ENCODE results near the gene DNAJB9. TPM values are rescaled to one million over a fixed set of nuclear protein-coding genes. Genes with fewer than 3 reads are reported as not detected.

Gene DNAJB9
- total and polyA plus RNA-seq, 2 of the 13 experiments (the other 11 are each of a cell fraction or from before 2014, with no cell fraction given): 8.6 to 16.4 TPM

DNA sequence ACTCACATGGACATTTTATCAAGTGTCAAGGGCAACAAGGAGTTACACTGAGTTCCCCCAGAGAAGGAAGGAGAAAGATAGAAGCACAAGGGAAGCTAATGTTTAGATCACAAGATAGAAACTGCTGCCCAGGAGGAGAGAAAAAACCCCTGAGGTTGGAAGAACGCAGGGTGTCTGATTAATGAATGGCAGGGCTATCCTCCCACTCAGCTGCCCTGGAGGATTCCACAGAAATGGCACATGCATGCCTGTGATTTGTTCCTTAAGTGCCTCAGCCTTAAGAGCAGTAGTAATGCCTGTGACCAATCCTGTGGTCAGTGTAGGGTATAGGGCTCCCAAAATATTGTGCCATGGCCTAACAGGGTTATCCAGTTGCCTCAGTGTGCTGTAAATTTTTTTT lies 20.2 kb downstream of the DNAJB9 start:
- TF ChIP-seq SAP130 (CRISPR knock-in tag; IDR thresholded peaks at IDR 0.05; ENCODE audit: low read depth): no peak
- no peak for TF ChIP-seq ZNF83 (CRISPR knock-in tag; IDR thresholded peaks at IDR 0.05; ENCODE audit: borderline replicate concordance)
- H3K9ac ChIP-seq (ENCODE audit: insufficient read depth, low read depth, low read length): no peak overlapping the region
- no TSS peak for BruUV-seq (replicated peaks)
- DNase-seq (ENCODE audit: low spot score) (no peak), ATAC-seq (no peak; the same call in 2 of the 3 replicates), FAIRE-seq (no peak)
- intact Hi-C loops (cut with micrococcal nuclease; ENCODE audit: unreplicated experiment) (no loop called here), in situ Hi-C loops (cut with HindIII; ENCODE audit: extremely low pct_ligation_motif_present, low pct_unique_long_range_greater_than_20kb) (no loop called here)
- CTCF ChIA-PET (ENCODE audit: low intra/inter-chr PET ratio, low total read pairs): no interaction called here
- no peaks in the 10 kb centered on the region for H3K36me3 ChIP-seq (replicated peaks in 1 of 2; ENCODE audit: control insufficient read depth in 1 of 2, insufficient read depth in 2 of 2, low read length in 2 of 2)
- POLR2A ChIA-PET: no interaction called here
- no peaks in the 10 kb centered on the region for H3K79me2 ChIP-seq (ENCODE audit: insufficient read depth, low read length)
- no peak overlapping the region for H2AFZ ChIP-seq (ENCODE audit: low read length)
- no peaks in the 10 kb centered on the region; a peak in 1 of 5 replicates for H3K27me3 ChIP-seq (ENCODE audit: control insufficient read depth in 1 of 2, insufficient read depth in 2 of 2, low read length in 2 of 2)
- no peak overlapping the region for H3K4me3 ChIP-seq (replicated peaks in 1 of 3; ENCODE audit: insufficient read depth in 1 of 3, low read depth in 2 of 3, low read length in 3 of 3)
- H3K4me1 ChIP-seq (ENCODE audit: insufficient read depth, low read length): peaks cover 8% of the 10 kb centered on the region; the same call in 1 of the 2 replicates
- WGBS (ENCODE audit: low lambda C conversion rate): 7% methylated on average over 1 of the region's 1 CpG
- no peak overlapping the region for H3K27ac ChIP-seq (ENCODE audit: extremely low read length, insufficient read depth, low read length)
- no peaks in the 10 kb centered on the region for H4K20me1 ChIP-seq (ENCODE audit: insufficient read depth, low read length)
- no peak overlapping the region for H3K4me2 ChIP-seq (ENCODE audit: low read depth, low read length)
- H3K9me3 ChIP-seq (ENCODE audit: low read length): no peaks in the 10 kb centered on the region

DNA sequence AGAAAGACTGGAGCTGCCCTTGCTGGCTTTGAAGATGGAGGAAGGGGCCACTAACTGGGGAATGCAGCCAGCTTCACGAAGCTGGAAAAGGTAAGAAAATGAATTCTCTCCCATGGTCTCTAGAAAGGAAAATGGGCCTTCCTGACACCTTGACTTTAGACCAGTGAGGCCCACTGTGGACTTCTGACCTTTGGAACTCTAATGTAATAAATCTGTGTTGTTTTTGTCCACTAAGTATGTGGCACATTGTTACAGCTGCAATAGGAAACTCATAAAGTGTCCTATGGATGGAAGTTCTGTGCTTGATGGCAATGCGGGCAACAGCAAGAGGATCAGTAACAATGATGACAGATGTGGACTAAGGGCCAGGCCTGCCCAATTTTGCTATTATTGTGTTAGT lies 20.9 kb downstream of the DNAJB9 start:
- no peak overlapping the region for H3K9ac ChIP-seq (ENCODE audit: insufficient read depth, low read depth, low read length)
- no peaks in the 10 kb centered on the region for H3K9me3 ChIP-seq (ENCODE audit: low read length)
- no peak overlapping the region for H3K4me2 ChIP-seq (ENCODE audit: low read depth, low read length)
- no peaks in the 10 kb centered on the region for H3K79me2 ChIP-seq (ENCODE audit: insufficient read depth, low read length)
- no peaks in the 10 kb centered on the region for H3K36me3 ChIP-seq (replicated peaks in 1 of 2; ENCODE audit: control insufficient read depth in 1 of 2, insufficient read depth in 2 of 2, low read length in 2 of 2)
- no peak overlapping the region for H3K4me3 ChIP-seq (replicated peaks in 1 of 3; ENCODE audit: insufficient read depth in 1 of 3, low read depth in 2 of 3, low read length in 3 of 3)
- in situ Hi-C loops (cut with HindIII; ENCODE audit: extremely low pct_ligation_motif_present, low pct_unique_long_range_greater_than_20kb): no loop called here
- no peaks in the 10 kb centered on the region for H4K20me1 ChIP-seq (ENCODE audit: insufficient read depth, low read length)
- DNase-seq (ENCODE audit: low spot score): no peak
- FAIRE-seq: no peak
- ATAC-seq: no peak
- H3K4me1 ChIP-seq (ENCODE audit: insufficient read depth, low read length): peaks cover 8% of the 10 kb centered on the region; the same call in 1 of the 2 replicates
- BruUV-seq (replicated peaks): no TSS peak
- no peak overlapping the region for H2AFZ ChIP-seq (ENCODE audit: low read length)
- H3K27me3 ChIP-seq (ENCODE audit: control insufficient read depth in 1 of 2, insufficient read depth in 2 of 2, low read length in 2 of 2): no peaks in the 10 kb centered on the region; a peak in 1 of 5 replicates
- ChIA-PET CTCF (ENCODE audit: low intra/inter-chr PET ratio, low total read pairs) (no interaction called here), POLR2A (no interaction called here)
- 0% methylated on average over 2 of the region's 2 CpGs for whole genome bisulfite sequencing (ENCODE audit: low lambda C conversion rate)
- intact Hi-C loops (cut with micrococcal nuclease; ENCODE audit: unreplicated experiment): no loop called here
- H3K27ac ChIP-seq (ENCODE audit: extremely low read length, insufficient read depth, low read length): no peak overlapping the region
- no peak for TF ChIP-seq TFAP4 (IDR thresholded peaks at IDR 0.05; ENCODE audit: borderline replicate concordance, low read depth)
- TF ChIP-seq STAT6 (CRISPR knock-in tag; IDR thresholded peaks at IDR 0.05; ENCODE audit: borderline replicate concordance): no peak
- TF ChIP-seq DMAP1 (CRISPR knock-in tag; IDR thresholded peaks at IDR 0.05): no peak
- TF ChIP-seq TCF12 (IDR thresholded peaks at IDR 0.05): no peak
- no peak for TF ChIP-seq TCF12 (CRISPR knock-in tag; IDR thresholded peaks at IDR 0.05)
- TF ChIP-seq NCOA5 (CRISPR knock-in tag; IDR thresholded peaks at IDR 0.05): no peak
- TF ChIP-seq RAD21 (CRISPR knock-in tag; IDR thresholded peaks at IDR 0.05): no peak
- no peak for TF ChIP-seq HOXA7 (CRISPR knock-in tag; IDR thresholded peaks at IDR 0.05)
- no peak for TF ChIP-seq KLF13 (CRISPR knock-in tag; IDR thresholded peaks at IDR 0.05)
- TF ChIP-seq ZNF124 (CRISPR knock-in tag; IDR thresholded peaks at IDR 0.05): no peak
- TF ChIP-seq LBX2 (CRISPR knock-in tag; IDR thresholded peaks at IDR 0.05; ENCODE audit: borderline replicate concordance): no peak
- no peak for TF ChIP-seq ZNF225 (CRISPR knock-in tag; IDR thresholded peaks at IDR 0.05)
- TF ChIP-seq, protein P1, sequence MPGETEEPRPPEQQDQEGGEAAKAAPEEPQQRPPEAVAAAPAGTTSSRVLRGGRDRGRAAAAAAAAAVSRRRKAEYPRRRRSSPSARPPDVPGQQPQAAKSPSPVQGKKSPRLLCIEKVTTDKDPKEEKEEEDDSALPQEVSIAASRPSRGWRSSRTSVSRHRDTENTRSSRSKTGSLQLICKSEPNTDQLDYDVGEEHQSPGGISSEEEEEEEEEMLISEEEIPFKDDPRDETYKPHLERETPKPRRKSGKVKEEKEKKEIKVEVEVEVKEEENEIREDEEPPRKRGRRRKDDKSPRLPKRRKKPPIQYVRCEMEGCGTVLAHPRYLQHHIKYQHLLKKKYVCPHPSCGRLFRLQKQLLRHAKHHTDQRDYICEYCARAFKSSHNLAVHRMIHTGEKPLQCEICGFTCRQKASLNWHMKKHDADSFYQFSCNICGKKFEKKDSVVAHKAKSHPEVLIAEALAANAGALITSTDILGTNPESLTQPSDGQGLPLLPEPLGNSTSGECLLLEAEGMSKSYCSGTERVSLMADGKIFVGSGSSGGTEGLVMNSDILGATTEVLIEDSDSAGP (CRISPR knock-in tag; IDR thresholded peaks at IDR 0.05; ENCODE audit: borderline replicate concordance): no peak
